ENCODE data around the gene CD3G. TPM values are rescaled to one million over a fixed set of nuclear protein-coding genes. Genes with fewer than 3 reads are reported as not detected.
"Not testable (repeated sequence)": the region's sequence is repeated elsewhere in the genome, so short reads cannot be mapped to it uniquely, and the experiment has no call there.

The CD3G gene
- total RNA-seq, 1 donor from 2014 or later, result not detected

- Mint-ChIP-seq H3K4me3 (no peak overlapping the region), H3K9me3 (no peaks in the 10 kb centered on the region), H3K36me3 (no peaks in the 10 kb centered on the region), H3K4me1 (peaks cover 4% of the 10 kb centered on the region), H3K27ac (no peak overlapping the region), H3K27me3 (ENCODE audit: insufficient read depth, low read depth) (peaks cover 13% of the 10 kb centered on the region)
- Histone ChIP-seq H4K20me1 (ENCODE audit: low read depth) (no peaks in the 10 kb centered on the region), H3K27me3 (peaks cover 3% of the 10 kb centered on the region), H3F3A (ENCODE audit: low read depth) (no peaks in the 10 kb centered on the region), H3K9ac (no peak overlapping the region), H3K4me1 (no peaks in the 10 kb centered on the region), H3K36me3 (no peaks in the 10 kb centered on the region), H3K4me2 (no peak overlapping the region), H3K27ac (no peak overlapping the region), H2AFZ (replicated peaks) (no peak overlapping the region), H3K79me2 (ENCODE audit: low read depth) (no peaks in the 10 kb centered on the region), H3K4me3 (no peak overlapping the region), H3K9me3 (ENCODE audit: low read depth) (no peaks in the 10 kb centered on the region)
- DNase-seq (ENCODE audit: low spot score), result no peak
- no peak for TF ChIP-seq EZH2phosphoT487 (IDR thresholded peaks at IDR 0.05)
These were observed 37.6 kb upstream of the CD3G start for GRCh38 chr11:118306556-118306955.

GRCh38 chr11:118308995-118309528 is 35.1 kb upstream of the CD3G start:
- not testable (repeated sequence) for H3K4me3 Mint-ChIP-seq; H3K4me1 ChIP-seq; H3K4me1 Mint-ChIP-seq; H2AFZ ChIP-seq (replicated peaks); H3K27me3 Mint-ChIP-seq (ENCODE audit: insufficient read depth, low read depth); H3K9me3 ChIP-seq (ENCODE audit: low read depth); H3K27ac Mint-ChIP-seq; H3K27ac ChIP-seq; H3K9me3 Mint-ChIP-seq; DNase-seq (ENCODE audit: low spot score); H3K4me2 ChIP-seq; H3K36me3 ChIP-seq; H3K9ac ChIP-seq; H4K20me1 ChIP-seq (ENCODE audit: low read depth); H3K4me3 ChIP-seq; H3K79me2 ChIP-seq (ENCODE audit: low read depth); H3K27me3 ChIP-seq; H3F3A ChIP-seq (ENCODE audit: low read depth); H3K36me3 Mint-ChIP-seq

- DNase-seq (ENCODE audit: low spot score), result no peak
- no peak overlapping the region for H3K9ac ChIP-seq
- peaks cover 1% of the 10 kb centered on the region for H3K9me3 Mint-ChIP-seq
These were observed 33.9 kb upstream of the CD3G start for GRCh38 chr11:118310271-118310670.

GRCh38 chr11:118310781-118311485 is 33.2 kb upstream of the CD3G start:
- H3K9me3 Mint-ChIP-seq, result peaks cover 1% of the 10 kb centered on the region
- no peak overlapping the region for H3K4me3 ChIP-seq
- H3K4me2 ChIP-seq, result no peak overlapping the region
- no peak overlapping the region for H3K9ac ChIP-seq
- DNase-seq (ENCODE audit: low spot score), result no peak
- H3K27me3 ChIP-seq, result no peaks in the 10 kb centered on the region
- no peak overlapping the region for H3K4me3 Mint-ChIP-seq
- H3K27ac ChIP-seq, result no peak overlapping the region
- no peak overlapping the region for H2AFZ ChIP-seq (replicated peaks)
- H3K36me3 Mint-ChIP-seq, result no peaks in the 10 kb centered on the region
- peaks cover 20% of the 10 kb centered on the region for H3K4me1 Mint-ChIP-seq
- H3K79me2 ChIP-seq (ENCODE audit: low read depth), result no peaks in the 10 kb centered on the region
- peaks cover 11% of the 10 kb centered on the region for H3K27me3 Mint-ChIP-seq (ENCODE audit: insufficient read depth, low read depth)
- no peak overlapping the region for H3K27ac Mint-ChIP-seq
- TF ChIP-seq EZH2 (IDR thresholded peaks at IDR 0.05) (no peak), EZH2phosphoT487 (IDR thresholded peaks at IDR 0.05) (no peak), CTCF (IDR thresholded peaks at IDR 0.05) (no peak)
- H3K36me3 ChIP-seq, result no peaks in the 10 kb centered on the region
- H3K9me3 ChIP-seq (ENCODE audit: low read depth), result no peaks in the 10 kb centered on the region
- peaks cover 15% of the 10 kb centered on the region for H3K4me1 ChIP-seq
- H4K20me1 ChIP-seq (ENCODE audit: low read depth), result no peaks in the 10 kb centered on the region
- H3F3A ChIP-seq (ENCODE audit: low read depth), result peaks cover 10% of the 10 kb centered on the region

More at GRCh38 chr11:118310271-118310670, 33.9 kb upstream of the CD3G start:
- Histone ChIP-seq H2AFZ (replicated peaks) (no peak overlapping the region), H3K27ac (no peak overlapping the region), H3K36me3 (no peaks in the 10 kb centered on the region), H3K4me1 (peaks cover 11% of the 10 kb centered on the region), H3K27me3 (no peaks in the 10 kb centered on the region), H4K20me1 (ENCODE audit: low read depth) (no peaks in the 10 kb centered on the region), H3K4me3 (no peak overlapping the region), H3F3A (ENCODE audit: low read depth) (peaks cover 5% of the 10 kb centered on the region), H3K9me3 (ENCODE audit: low read depth) (no peaks in the 10 kb centered on the region), H3K4me2 (no peak overlapping the region), H3K79me2 (ENCODE audit: low read depth) (no peaks in the 10 kb centered on the region)
- no peak overlapping the region for H3K27ac Mint-ChIP-seq
- no peak overlapping the region for H3K4me3 Mint-ChIP-seq
- no peak for TF ChIP-seq CTCF (IDR thresholded peaks at IDR 0.05)
- TF ChIP-seq EZH2 (IDR thresholded peaks at IDR 0.05), result no peak
- no peak for TF ChIP-seq EZH2phosphoT487 (IDR thresholded peaks at IDR 0.05)
- no peaks in the 10 kb centered on the region for H3K36me3 Mint-ChIP-seq
- peaks cover 16% of the 10 kb centered on the region for H3K4me1 Mint-ChIP-seq
- H3K27me3 Mint-ChIP-seq (ENCODE audit: insufficient read depth, low read depth), result peaks cover 9% of the 10 kb centered on the region
